Stimulated activated CD8-positive, alpha-beta memory T cell treated with anti-CD3 and anti-CD28 coated beads, Interleukin-12 subunit alpha, Interleukin-12 subunit beta, amount 100 ng/mL, for 1 hour (primary cell): ENCODE data around the gene SP140L.
A peak's percentile ranks its signal among the peaks of the same experiment; 100 is the strongest.
"Not testable (repeated sequence)": the region's sequence is repeated elsewhere in the genome, so short reads cannot be mapped to it uniquely, and the experiment has no call there.

ENCODE experiments used
- DNase-seq: peaks from one replicate; pipeline ENCODE4 v3.0.0-alpha.2; 2020; ENCODE audit warnings: low read depth

SP140L gene

DNA sequence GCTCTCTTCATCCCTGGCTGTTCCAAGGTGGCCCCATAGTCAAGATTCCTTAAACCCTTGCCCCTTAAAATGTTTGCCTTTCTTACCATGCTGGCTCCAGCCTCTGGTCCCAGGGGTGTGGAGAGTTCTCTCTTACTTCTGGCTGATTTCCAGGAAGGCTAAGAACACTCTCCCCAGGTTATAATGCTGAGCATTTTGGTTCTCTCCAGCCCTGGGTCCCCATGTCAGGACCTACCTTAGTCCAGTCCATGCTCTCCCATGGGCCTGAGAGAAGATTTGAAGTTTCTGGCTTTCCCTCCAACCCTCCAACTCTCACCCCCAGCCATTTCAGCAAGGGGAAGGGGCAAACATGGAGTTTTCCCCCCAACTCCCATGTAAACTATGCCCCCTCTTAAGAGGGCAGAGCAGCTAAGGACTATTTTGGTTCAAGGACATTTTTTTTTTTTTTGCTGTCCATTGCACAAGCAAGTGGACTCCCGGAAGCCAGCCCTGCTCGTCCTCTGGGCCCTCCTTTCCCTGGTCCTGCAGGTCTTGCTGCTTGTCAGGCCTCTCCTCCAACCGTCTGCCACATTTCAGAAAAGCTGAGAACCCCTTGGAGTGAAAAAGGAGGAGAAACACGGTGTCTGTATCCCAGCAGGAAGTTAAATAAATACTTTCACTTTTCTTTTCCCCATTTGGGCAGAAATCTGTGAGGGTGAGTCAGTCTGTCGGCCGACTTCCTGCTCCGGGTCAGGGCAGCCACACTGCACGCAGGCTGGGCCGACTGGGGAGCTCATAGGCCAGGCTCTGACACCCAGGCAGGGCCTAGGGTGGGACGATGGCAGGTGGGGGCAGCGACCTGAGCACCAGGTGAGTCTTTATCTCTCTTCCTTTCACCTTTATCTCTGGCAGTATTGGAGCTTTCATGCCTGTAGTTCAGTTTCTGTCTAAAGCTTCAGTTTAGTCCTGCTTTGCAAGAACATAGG lies at the start of gene SP140L:
TSS of gene SP140L (plus strand) at position 741 of the 965 bp plus-strand sequence. CDS start at position 818, 77 bp downstream.
- peak; percentile 61 for DNase-seq

GRCh38 chr2:230282936-230283335 lies 44.1 kb upstream of the SP140L start:
- no peak for DNase-seq

DNA sequence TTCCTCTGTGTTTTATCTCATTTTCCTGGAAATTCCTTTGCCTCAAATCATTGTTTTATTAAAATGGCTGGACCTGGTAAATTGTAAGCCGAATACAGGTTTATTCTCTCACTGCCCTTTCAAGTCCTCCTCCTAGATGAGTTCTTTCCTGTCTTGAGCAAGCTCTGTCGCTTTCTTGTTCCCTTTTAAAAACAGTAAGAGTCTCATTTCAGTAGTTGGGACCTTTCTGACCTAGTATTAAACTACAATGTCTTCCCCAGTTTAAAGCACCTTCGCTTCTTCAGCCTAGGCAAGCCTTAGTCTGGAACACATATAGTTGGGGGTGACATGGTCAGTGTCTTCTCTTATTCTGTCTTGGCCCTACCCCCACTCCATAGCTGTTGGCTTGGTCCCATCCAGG lies 40.9 kb upstream of the SP140L start:
- no peak for DNase-seq

- DNase-seq: not testable (repeated sequence)
Observed at GRCh38 chr2:230289311-230289710, 37.7 kb upstream of the SP140L start.

- no peak for DNase-seq
Observed at GRCh38 chr2:230295192-230295591, 31.8 kb upstream of the SP140L start.

DNA sequence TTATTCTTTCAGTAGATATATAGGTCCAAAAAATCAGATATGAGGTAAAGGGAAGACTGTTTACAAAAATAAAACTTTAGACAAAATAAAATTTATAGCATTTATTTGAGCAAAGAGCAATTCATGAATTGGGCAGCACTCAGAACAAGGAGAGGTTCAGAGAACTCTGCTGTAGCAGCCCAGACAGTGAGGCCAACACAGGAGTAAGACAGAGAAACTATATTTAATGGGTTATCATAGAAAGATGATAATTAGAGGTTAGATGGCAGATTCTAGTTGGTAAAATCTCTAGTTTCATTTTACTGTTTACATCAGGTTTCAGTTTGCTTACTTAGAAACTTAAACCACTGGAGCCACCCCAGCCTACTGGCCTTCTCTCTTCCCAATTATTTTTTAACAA lies 30.1 kb upstream of the SP140L start:
- DNase-seq: no peak

DNA sequence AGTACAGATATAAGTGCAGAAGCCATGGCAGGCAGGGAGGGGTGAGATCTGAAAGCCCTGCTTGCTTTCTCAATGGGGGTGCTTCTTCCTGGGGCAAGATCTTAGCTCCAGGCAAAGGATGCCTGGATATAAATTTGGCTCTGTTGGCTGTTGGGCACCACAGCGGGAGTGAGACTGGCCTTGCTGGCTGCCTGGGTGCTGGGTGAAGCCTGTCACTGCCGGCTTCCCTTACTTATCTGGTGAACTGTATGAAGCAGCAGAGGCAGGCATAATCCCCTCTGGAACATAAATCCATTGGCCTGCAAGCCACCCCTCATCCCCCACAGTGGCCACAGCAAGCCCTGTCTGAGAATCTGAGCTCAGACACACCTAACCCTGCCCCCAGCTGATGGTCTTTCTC lies 27.4 kb upstream of the SP140L start:
- no peak for DNase-seq

DNA sequence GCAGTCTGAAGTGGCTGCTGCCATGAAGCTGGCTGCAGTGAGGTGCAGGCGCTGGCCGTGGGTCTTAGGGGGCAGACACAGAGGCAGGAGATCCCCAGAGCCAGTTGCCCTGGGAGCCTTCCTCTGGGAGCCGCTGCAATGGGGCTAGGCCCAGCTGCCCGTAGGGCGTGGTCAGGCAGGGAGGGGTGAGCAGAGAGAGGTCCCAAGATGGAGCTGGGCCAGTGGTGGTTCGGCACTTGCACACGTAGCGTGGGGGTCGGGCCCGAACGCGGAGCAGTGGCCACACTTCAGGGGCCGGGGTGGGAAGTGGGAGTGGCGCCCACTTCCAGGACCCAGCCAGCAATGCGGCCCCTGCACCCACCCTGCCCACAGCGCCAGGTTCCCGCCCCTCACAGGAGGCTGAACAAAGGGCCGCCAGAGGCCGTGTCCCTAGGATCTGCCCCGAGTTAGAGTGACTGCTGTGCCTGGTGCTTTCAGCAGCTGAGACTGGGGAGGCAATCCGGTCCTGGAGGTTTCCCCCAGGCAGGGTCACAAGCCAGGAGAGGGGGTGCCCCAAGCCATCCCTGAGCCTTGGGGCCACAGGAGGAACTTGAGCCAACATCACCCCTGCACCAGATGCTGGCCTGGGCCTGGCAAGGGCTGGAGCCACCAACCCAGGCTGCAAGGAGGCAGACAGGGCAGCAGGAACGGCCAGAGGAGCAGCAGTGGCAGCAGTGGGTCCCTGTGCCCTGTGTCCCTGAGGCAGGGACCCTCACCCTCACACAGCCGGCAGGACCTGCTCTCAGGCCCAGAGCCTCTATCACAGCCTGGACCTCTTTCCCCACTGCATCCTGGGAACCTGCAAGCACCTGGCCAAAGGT lies 21.3 kb upstream of the SP140L start:
- no peak for DNase-seq

- DNase-seq: no peak
Observed at GRCh38 chr2:230306474-230306873, 20.5 kb upstream of the SP140L start.

DNA sequence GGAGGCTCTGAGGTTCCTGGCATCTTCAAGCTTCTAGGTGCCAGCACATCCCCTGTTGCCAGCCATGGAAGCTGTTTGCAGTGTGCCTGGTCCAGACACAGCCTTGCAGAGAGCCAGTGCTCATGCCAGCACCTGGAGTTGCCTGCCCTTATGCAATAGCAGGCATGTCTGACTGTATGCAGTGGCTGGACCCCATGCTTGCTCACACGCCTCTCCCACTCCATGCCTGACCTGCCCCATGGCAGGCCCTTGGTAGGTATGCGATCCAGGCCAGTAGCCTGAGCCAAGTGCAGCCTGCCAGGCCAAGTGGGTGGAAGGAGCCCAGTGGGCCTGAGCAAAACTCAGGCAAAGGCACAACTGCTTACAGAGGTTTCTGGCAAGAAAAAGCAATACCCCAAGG lies 19.5 kb upstream of the SP140L start:
- no peak for DNase-seq

GRCh38 chr2:230308402-230309000 lies 18.5 kb upstream of the SP140L start:
- no peak for DNase-seq

GRCh38 chr2:230310792-230311191 lies 16.2 kb upstream of the SP140L start:
- DNase-seq: not testable (repeated sequence)

DNA sequence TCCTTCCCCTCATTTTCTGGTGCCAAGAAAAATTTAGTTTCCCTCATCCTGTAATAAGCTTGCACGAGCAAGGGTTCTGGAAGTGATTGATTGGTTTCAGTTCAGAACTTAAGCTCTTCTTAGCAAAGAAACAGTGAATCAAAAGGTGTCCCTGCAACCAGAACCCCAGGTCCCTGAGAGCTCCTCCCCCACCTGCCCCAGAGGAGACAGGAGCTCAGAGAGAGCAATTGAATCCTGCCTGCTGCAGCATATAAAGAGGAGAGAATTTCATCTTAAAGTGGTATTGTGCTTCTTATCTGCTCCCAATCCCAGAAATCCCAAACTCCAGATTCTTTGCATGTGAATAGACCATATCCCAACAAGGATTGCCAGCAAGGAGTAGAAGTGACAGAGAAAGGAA lies 15.4 kb upstream of the SP140L start:
- DNase-seq: not testable (repeated sequence)

DNA sequence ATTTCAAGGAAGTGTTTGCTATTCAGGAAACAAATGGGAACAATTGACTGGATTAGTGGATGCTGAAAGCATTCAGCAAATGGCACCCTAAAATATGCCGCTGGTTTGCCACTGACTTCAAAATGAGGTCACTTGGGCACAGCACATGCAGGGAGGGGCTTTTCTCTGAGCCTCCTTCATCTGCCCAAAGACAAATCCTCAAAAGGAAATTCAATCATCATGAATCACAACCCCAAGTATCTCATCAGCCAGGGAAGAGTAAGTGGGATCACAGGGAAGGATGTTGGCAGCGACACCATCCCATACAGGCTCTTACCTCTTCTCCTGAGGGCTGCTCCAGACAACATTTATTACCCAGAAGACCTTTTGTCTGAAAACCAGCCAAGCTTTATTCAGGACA lies 14.4 kb upstream of the SP140L start:
- DNase-seq: no peak

DNA sequence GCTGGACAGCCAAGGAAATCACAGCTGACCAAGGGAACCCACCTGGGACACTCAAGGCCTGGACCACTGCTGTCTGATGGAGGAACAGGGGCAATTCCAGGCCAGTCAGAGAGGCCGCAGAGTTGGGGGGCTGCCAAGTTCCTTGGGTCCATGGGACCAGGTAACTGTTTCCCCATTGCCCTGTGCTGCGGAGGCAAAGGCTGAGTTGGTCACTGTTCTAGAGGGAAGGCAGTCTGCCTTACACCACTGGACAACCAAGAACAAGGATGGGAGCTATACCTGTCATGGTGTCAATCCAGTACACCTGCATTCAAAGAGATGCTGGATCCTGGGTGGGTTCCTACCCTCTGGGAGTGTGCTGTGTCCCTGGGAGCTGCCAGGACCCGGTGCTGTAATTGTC lies 9.6 kb upstream of the SP140L start:
- DNase-seq: no peak

DNA sequence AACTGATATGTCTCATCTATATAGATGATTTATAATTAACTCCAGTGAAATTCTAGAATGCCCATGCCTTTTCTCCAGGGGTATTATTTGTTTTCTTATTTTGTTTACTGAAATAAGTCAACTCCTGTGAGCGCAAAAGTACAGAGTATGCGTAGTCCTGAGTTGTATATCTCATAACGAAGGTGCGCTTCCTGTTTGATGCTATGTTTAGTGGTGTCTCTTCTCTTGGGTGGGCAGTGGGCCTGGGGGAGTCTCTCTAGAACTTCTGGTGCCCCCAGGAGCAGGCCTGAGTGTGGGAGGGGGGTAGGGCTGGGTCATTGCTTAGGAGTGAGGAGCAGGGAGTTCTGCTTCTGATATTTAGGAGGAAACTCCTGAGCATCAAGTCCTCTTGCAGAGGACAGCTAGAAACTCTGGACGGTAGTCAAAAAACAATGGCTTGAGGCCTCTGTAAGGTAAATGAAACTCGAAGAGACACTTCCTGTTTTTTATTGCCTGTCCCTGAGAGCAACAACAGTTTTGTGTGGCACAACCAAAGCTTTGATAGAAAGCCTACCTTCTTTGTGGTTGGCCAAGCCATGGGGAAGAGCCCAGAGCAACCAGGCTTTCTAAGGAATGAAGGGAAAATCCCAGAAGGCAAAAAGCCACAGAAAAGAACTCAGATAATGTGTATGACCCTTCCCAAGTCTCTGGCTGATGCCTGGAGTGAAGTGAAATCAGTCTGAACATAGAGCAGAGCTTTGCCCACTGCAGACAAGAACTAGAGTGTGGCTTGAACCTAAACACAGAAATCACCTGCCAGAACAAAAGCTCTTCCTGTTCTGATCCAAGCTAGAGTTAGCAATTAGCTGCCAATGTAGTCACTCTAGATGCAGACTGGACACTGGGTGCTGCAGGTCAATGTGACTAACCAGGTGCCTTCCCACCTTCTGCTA lies 8.5 kb upstream of the SP140L start:
- no peak for DNase-seq

DNA sequence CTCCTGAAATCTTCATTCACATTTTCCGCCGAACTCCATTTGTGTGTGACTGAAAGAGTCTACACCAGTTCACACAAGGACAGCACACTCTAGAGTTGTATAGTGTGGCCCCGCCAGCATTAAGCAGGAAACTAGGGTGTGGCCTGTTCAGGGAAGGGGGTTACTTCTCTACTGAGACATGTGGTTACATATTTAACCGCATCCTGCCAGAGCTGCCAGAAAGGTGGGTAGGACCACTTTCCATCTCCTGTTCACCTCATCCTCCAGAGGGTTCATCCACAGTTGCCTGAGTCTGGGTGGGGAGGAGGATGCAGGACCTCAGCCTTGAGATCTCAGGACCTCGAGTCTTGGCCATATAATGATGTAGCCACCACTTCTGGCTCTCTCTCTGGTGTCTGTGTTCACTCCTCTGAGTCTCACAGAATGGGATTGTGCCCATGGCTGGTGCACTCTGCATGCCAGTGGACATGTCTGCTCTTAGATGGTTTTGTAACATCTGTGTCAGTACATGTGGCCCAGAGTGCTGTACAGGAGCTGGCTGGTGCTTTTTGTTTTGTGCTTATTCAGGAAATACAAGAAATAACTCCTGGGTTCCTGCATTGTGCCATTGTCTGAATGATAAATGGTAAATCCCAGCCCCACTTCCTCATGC lies 7.7 kb upstream of the SP140L start:
- DNase-seq: peak; percentile 53

DNA sequence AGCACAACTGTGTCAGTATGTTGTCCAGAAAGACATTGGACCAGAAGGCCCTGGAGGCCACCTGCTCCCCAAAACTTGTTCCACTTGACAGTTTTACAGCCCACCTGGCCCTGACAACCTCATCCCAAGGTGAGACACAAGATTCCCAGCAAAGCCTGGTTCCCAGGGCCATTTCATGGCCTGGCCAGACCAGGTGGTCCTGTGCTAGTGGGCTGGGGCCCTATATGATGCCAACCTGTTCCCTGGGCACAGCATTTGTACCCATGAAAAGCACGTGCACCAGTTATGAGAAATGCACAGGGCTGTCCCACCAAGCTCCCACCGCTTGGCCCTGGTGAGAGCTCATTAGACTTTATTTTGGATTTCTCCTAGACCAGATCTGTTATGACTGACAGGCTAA lies 6.0 kb upstream of the SP140L start:
- no peak for DNase-seq

GRCh38 chr2:230322561-230323384 lies 4.2 kb upstream of the SP140L start:
- DNase-seq: no peak
